Karpas-422 (cell line): ENCODE data around the gene ARHGEF19. TPM values are rescaled to one million over a fixed set of nuclear protein-coding genes. Genes with fewer than 3 reads are reported as not detected.

ENCODE experiments used
- DNase-seq: peaks from one replicate; pipeline ENCODE4 v3.0.0-alpha.2; 2015
- H2AFZ ChIP-seq: fragments of 200-600 bp; sonication (generic); 2 replicates; pipeline ENCODE4 v1.6.1; 2014; ENCODE audit warnings: antibody characterized with exemption, low read length, mixed read lengths
- H3K27ac ChIP-seq: fragments of 200-600 bp; sonication (generic); 2 replicates; pipeline ENCODE4 v1.5.1; 2014; ENCODE audit warnings: mild to moderate bottlenecking, low read length, moderate library complexity
- H3K27me3 ChIP-seq: fragments of 200-600 bp; sonication (generic); 2 replicates; pipeline ENCODE4 v1.6.1; 2014; ENCODE audit warnings: low read length, mixed read lengths
- H3K36me3 ChIP-seq: fragments of 200-600 bp; sonication (generic); 2 replicates; pipeline ENCODE4 v1.6.1; 2014; ENCODE audit warnings: low read length, mixed read lengths; ENCODE audit not compliant: insufficient read depth
- H3K4me1 ChIP-seq: fragments of 200-600 bp; sonication (generic); 2 replicates; pipeline ENCODE4 v1.6.1; 2014; ENCODE audit warnings: mild to moderate bottlenecking, low read length, mixed read lengths
- H3K4me2 ChIP-seq: fragments of 200-600 bp; sonication (generic); 2 replicates; pipeline ENCODE4 v1.6.1; 2014; ENCODE audit warnings: low read length, low read depth, mild to moderate bottlenecking; ENCODE audit not compliant: poor library complexity, severe bottlenecking
- H3K4me3 ChIP-seq: fragments of 200-600 bp; sonication (generic); 2 replicates; pipeline ENCODE4 v1.5.1; 2014; ENCODE audit warnings: mild to moderate bottlenecking, antibody characterized with exemption, low read length, mixed read lengths
- H3K79me2 ChIP-seq: fragments of 200-600 bp; sonication (generic); 2 replicates; pipeline ENCODE4 v1.6.1; 2014; ENCODE audit warnings: mild to moderate bottlenecking, low read length, mixed read lengths
- H3K9ac ChIP-seq: fragments of 200-600 bp; sonication (generic); 2 replicates; pipeline ENCODE4 v1.6.0; 2014; ENCODE audit warnings: low read length
- H3K9me2 ChIP-seq: fragments of 200-600 bp; sonication (generic), shearing (Covaris generic); replicated peaks from 2 replicates; pipeline ENCODE4 v1.6.0; 2014; ENCODE audit warnings: mild to moderate bottlenecking, low read length, moderate library complexity; ENCODE audit not compliant: insufficient read depth
- H3K9me3 ChIP-seq: fragments of 300-700, 200-600 bp; sonication (generic); 2 replicates; pipeline ENCODE4 v1.6.1; 2014; ENCODE audit warnings: low read length, mixed read lengths
- H4K20me1 ChIP-seq: fragments of 200-600 bp; sonication (generic); 2 replicates; pipeline ENCODE4 v1.6.1; 2014; ENCODE audit warnings: mild to moderate bottlenecking, antibody characterized with exemption, low read length, low read depth; ENCODE audit not compliant: insufficient read depth
- total RNA-seq: library from RNA; depleted of rRNA; stranded (reverse); fragments of >200 nt; shearing (Covaris generic); gene quantifications from 2 replicates; pipeline ENCODE4 v1.2.3, GENCODE V29; 2014; ENCODE audit warnings: low replicate concordance

Gene ARHGEF19
- total RNA-seq, 1 experiment from 2014 or later: 2.5 TPM

DNA sequence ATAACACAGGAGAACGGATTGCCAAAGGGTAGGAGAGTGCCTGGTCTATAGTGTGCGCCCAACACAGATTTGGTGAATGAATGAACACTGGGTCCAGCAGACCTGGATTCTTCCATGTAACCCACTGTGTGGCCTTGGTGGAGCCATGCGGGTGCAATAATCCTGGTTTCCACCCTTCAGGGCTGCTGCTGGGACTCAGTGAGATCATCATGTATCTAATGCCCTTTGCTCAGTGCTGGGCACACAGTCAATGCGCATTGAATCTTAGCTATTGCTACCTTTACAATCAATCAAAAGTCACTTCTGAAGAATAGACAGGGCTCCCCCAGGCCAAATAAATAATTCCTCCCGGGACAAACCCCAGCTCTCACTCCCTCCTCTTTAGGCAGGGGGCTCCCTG, 50.7 kb downstream of the ARHGEF19 start:
- H3K79me2 ChIP-seq: no peaks in the 10 kb centered on the region
- no peaks in the 10 kb centered on the region for H4K20me1 ChIP-seq
- H3K27me3 ChIP-seq: no peaks in the 10 kb centered on the region
- H3K9me3 ChIP-seq: no peaks in the 10 kb centered on the region
- no peak overlapping the region for H3K4me3 ChIP-seq
- H3K9ac ChIP-seq: no peak overlapping the region
- no peak overlapping the region for H3K27ac ChIP-seq
- H2AFZ ChIP-seq: no peak overlapping the region
- H3K9me2 ChIP-seq: no peaks in the 10 kb centered on the region
- DNase-seq: no peak
- no peaks in the 10 kb centered on the region for H3K36me3 ChIP-seq
- no peak overlapping the region for H3K4me2 ChIP-seq
- H3K4me1 ChIP-seq: no peaks in the 10 kb centered on the region

DNA sequence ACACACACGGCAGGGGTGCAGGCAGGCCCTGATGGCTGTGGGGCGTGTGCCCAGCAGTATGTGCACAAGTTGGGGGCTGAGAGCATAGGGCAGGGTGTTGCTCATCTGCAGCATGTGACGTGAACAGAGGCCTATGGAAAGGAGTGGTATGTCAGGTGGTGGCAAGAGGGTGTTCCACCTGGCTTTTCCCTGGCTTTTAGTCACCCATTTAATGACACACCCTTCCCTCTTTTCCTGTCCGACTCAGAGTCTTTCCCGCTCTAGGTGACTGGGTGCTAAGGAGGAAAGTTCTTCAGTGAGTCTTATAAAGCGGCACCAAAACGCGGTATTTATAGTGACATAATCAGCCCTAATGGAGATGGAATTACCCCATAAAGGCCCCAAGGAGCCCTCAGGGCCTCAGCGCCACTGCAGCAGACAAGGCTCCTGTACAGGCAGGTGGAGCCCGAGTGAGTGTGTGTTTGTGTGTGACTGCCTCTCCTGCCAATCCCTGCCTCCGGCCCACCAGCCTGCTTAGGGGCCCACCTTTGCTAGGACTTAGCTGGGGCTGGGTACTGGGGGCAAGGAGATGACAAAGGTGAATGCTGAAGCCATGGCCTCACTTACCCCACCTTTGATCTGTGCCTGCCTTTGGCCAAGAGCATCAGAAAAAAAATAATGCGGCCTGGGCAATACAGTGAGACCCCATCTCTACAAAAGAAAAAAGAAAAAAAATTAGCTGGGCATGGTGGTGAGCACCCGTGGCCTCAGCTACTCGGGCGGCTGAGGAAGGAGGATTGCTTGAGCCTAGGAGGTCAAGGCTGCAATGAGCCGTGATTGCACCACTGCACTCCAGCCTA, 53.2 kb downstream of the ARHGEF19 start:
- Histone ChIP-seq H3K9me3 (no peaks in the 10 kb centered on the region), H3K36me3 (no peaks in the 10 kb centered on the region), H4K20me1 (no peaks in the 10 kb centered on the region), H3K79me2 (no peaks in the 10 kb centered on the region), H3K4me2 (no peak overlapping the region), H3K9ac (no peak overlapping the region), H3K27me3 (no peaks in the 10 kb centered on the region), H3K4me1 (no peaks in the 10 kb centered on the region), H3K27ac (no peak overlapping the region), H2AFZ (no peak overlapping the region), H3K9me2 (no peaks in the 10 kb centered on the region), H3K4me3 (no peak overlapping the region)
- no peak for DNase-seq

DNA sequence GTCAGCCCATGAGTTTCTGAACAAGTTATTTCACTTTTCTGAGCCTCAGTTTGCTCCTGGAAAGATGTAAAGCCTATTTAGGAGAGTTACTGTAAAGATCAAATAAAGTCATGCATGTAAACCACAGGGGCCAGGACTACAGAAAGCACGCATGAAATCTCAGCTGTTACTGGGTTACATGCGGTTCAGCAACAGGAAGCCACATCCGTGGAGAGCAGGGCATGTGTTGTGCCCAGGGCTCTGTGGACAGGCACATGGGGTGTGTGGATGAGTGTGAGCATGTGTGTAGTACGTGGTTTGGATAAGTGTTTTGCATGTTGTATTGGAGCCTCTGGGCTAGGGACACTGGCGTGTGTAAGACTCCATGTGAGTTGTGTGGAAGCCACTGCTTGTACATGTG, 54.4 kb downstream of the ARHGEF19 start:
- no peak for DNase-seq
- H3K4me2 ChIP-seq: no peak overlapping the region

DNA sequence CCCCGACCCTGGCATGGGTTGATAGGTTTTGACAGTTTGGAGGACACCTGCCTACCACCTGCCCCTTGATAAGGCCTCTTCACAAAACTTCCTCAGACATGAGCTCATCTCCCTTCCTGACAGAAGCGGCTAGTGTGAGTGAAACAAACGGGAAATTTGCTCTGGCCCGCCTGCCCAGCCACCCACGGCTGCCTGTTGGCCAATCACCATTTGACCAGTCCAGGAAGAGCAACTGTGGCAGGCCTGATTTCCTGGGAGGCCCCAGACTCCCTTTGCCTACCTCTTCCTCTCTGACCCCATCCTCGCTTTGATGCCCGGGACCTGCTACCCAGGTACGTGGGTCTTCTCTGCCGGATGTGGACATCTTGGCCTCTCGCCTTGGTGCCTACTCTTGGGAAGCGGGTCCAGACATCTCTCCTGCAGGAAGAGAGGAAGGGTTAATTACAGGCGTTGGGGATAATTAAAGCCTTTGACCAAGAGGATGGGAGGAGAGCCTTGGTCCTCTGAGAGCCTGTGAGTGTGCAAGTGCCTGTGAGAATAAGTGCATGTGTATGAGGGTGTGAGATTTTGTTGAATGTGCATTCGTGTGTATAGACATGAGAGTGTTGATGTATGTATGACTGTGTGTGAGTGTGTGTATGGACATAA, 55.5 kb downstream of the ARHGEF19 start:
- Histone ChIP-seq H3K9me2 (no peaks in the 10 kb centered on the region), H3K4me1 (no peaks in the 10 kb centered on the region), H3K4me2 (no peak overlapping the region), H3K36me3 (no peaks in the 10 kb centered on the region), H3K9ac (no peak overlapping the region), H3K27ac (no peak overlapping the region), H3K4me3 (no peak overlapping the region), H4K20me1 (no peaks in the 10 kb centered on the region), H3K79me2 (no peaks in the 10 kb centered on the region), H3K9me3 (no peaks in the 10 kb centered on the region), H3K27me3 (no peaks in the 10 kb centered on the region), H2AFZ (no peak overlapping the region)
- no peak for DNase-seq

More for the DNA sequence above, 54.4 kb downstream of the ARHGEF19 start:
- Histone ChIP-seq H3K9me2 (no peaks in the 10 kb centered on the region), H3K27me3 (no peaks in the 10 kb centered on the region), H3K79me2 (no peaks in the 10 kb centered on the region), H3K36me3 (no peaks in the 10 kb centered on the region), H2AFZ (no peak overlapping the region), H3K4me1 (no peaks in the 10 kb centered on the region), H4K20me1 (no peaks in the 10 kb centered on the region), H3K4me3 (no peak overlapping the region), H3K27ac (no peak overlapping the region), H3K9me3 (no peaks in the 10 kb centered on the region), H3K9ac (no peak overlapping the region)

DNA sequence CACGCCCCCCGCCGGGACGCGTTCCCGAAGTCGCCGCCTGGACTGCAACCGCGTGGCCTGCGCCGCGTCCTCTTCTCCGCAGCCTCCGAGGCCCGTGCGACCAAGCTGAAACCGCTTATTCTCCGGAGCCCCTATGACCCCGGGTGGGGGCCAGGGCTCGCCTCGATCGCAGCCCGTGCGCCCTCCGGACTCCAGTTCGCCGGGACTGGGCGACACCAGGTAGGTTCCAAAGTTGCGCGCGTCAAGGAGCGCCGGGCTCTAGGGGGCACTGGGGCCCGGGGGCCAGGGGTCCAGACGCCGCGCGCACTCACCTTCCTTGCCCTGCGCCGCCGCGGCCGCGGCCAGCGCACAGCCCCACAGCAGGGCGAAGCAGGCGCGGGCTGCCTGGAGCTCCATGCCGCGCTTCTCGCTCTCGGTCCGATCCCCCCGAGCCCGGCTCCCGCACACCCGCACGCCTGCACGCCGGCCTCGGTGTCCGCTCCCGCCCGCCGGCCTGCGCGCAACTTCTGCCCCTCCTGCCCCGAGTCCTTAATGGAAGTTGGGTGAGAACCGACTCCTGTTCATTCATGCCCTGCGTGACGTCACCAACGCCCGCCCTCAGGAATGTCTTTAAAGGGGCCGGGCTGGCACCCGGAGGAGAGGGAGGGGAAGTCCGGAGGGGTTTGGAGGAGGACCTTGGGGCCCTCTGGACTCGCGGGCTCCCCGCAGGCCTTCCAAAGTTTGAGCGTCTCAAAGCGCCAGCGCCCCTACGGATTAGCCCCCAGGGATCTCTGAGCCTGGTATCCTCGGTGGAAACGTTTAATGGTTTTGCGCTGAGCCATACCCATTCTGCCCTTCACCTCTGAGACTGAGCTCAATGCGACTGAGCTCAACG, 56.7 kb downstream of the ARHGEF19 start, which contains the start of gene EPHA2:
TSS of gene EPHA2 (minus strand) at position 533 of the 874 bp plus-strand sequence. CDS start at position 396, 137 bp downstream.
- Histone ChIP-seq H2AFZ (no peak within 1 kb of the TSS), H3K27ac (no peak within 1 kb of the TSS), H3K36me3 (no peaks in the 10 kb centered on the region), H3K4me1 (no peaks in the 10 kb centered on the region), H3K79me2 (no peaks in the 10 kb centered on the region), H3K4me3 (no peak within 1 kb of the TSS), H3K4me2 (no peak within 1 kb of the TSS), H3K9me3 (no peaks in the 10 kb centered on the region), H3K27me3 (no peaks in the 10 kb centered on the region), H3K9ac (no peak within 1 kb of the TSS), H3K9me2 (no peaks in the 10 kb centered on the region), H4K20me1 (no peaks in the 10 kb centered on the region)
- no peak for DNase-seq

DNA sequence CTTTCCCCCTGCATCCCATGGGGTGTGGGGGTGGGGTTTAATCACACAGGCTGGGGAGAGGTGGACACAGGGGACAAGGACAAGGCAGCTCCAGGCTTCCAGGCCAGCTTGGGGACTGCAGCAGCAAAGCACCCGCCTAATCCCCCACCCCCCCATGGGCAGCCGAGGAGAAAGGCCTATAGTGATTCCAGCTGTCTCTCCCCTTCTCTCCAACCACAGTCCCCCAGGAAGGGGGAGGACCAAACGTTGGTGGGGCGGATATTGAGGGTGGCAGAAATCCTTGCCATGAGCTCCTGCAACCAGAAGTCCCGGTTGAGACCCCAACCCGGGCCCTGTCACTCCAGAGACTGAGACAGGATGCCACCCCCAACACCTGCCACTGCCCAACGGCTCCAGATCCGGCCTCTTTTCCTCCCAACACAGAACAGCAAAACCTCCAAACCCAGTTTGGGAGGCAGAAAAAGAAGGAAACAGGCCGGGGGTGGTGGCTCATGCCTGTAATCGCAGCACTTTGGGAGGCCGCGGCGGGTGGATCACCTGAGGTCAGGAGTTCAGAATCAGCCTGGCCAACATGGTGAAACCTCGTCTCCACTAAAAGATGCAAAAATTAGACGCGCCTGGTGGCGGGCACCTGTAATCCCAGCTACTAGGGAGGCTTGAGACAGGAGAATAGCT, 58.3 kb downstream of the ARHGEF19 start:
- H3K4me1 ChIP-seq: no peaks in the 10 kb centered on the region
- no peak overlapping the region for H3K4me2 ChIP-seq
- DNase-seq: no peak
- H3K9me2 ChIP-seq: no peaks in the 10 kb centered on the region
- no peaks in the 10 kb centered on the region for H3K36me3 ChIP-seq
- no peaks in the 10 kb centered on the region for H3K9me3 ChIP-seq
- no peaks in the 10 kb centered on the region for H3K79me2 ChIP-seq
- no peaks in the 10 kb centered on the region for H3K27me3 ChIP-seq
- H4K20me1 ChIP-seq: no peaks in the 10 kb centered on the region
- H3K4me3 ChIP-seq: no peak overlapping the region
- no peak overlapping the region for H2AFZ ChIP-seq
- H3K27ac ChIP-seq: no peak overlapping the region
- no peak overlapping the region for H3K9ac ChIP-seq

DNA sequence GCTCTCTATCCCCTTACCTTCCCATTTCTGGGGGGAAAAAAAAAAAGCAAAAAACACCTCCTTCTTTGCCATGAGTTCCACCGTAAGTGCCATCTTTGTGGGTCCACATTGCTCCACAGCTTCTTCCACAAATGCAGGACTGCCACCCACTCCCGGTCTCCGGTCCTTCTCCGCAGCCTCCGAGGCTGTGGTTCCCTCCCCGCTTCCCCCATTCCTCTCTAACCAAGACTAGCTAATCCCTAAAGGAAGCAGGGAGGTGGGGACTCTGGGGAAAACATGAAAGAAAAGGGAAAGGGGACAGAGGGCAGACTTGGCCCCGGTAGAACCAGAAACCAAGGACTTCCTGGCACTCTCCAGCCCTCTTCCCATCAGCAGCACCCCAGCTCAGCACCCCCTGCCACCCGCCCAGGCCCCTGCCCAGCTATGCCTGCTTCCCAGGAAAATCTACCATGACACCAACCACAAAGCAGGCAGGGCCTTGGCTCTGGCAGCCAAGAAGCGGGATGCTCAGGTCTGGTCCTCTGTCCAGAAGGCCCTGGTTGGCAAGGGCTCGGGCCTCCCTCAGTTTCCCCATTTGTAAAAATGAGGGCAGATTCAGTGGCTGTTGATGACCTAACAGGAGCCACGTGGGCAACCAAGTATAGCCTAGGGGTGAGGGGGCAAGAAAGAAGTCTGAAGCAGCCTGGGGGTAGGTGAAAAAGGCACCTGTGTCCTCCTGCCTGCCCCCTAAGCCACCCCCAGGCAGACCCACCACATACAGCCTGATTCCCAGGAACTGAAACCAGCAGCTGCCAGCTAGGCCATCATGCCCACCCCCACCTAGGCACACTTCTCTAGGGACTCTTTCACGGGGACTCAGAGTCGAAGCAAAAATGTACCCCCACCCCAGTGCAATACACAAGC, 59.1 kb downstream of the ARHGEF19 start:
- Histone ChIP-seq H3K9me2 (no peaks in the 10 kb centered on the region), H3K4me1 (no peaks in the 10 kb centered on the region), H2AFZ (no peak overlapping the region), H3K27ac (no peak overlapping the region), H3K9me3 (no peaks in the 10 kb centered on the region), H3K36me3 (no peaks in the 10 kb centered on the region), H3K4me3 (no peak overlapping the region), H4K20me1 (no peaks in the 10 kb centered on the region), H3K27me3 (no peaks in the 10 kb centered on the region), H3K79me2 (no peaks in the 10 kb centered on the region), H3K4me2 (no peak overlapping the region), H3K9ac (no peak overlapping the region)
- DNase-seq: no peak
